ENCODE data around the gene ARMCX2. TPM values are rescaled to one million over a fixed set of nuclear protein-coding genes. Genes with fewer than 3 reads are reported as not detected.
A peak's percentile ranks its signal among the peaks of the same experiment; 100 is the strongest.
"Not testable (repeated sequence)": the region's sequence is repeated elsewhere in the genome, so short reads cannot be mapped to it uniquely, and the experiment has no call there.

ARMCX2 gene
- total RNA-seq, 4 donors from 2014 or later, result 3.3 to 5.9 (median 5.5) TPM

- DNase-seq (no peak), ATAC-seq (no peak)
- H3K27ac ChIP-seq, result no peak overlapping the region
- no peaks in the 10 kb centered on the region for H3K9me3 ChIP-seq
- H3K4me1 ChIP-seq, result no peaks in the 10 kb centered on the region
- H3K27me3 ChIP-seq, result no peaks in the 10 kb centered on the region
- intact Hi-C loops (cut with DNase I; ENCODE audit: low total_unique reads), result no loop called here
- in situ Hi-C loops (cut with MboI; ENCODE audit: low sequenced_read_pairs in 4 of 4), result no loop called here
- no peak overlapping the region for H3K4me3 ChIP-seq
- no peak for TF ChIP-seq POLR2A (IDR thresholded peaks at IDR 0.05)
- TF ChIP-seq CTCF (IDR thresholded peaks at IDR 0.05 in 4 of 5, conservative IDR thresholded peaks at IDR 0.05 in 1 of 5), result no peak
- H3K36me3 ChIP-seq, result no peaks in the 10 kb centered on the region
These were observed 4.1 kb downstream of the ARMCX2 start for GRCh38 chrX:101655534-101655933.

- H3K4me3 ChIP-seq; intact Hi-C loops (cut with DNase I; ENCODE audit: low total_unique reads); H3K9me3 ChIP-seq; in situ Hi-C loops (cut with MboI; ENCODE audit: low sequenced_read_pairs in 4 of 4); H3K27me3 ChIP-seq; ATAC-seq; H3K27ac ChIP-seq; H3K4me1 ChIP-seq; DNase-seq; H3K36me3 ChIP-seq: not testable (repeated sequence)
These were observed 11.9 kb downstream of the ARMCX2 start for GRCh38 chrX:101647716-101648115.

GRCh38 chrX:101642093-101642492, 17.6 kb downstream of the ARMCX2 start:
- Histone ChIP-seq H3K27me3 (no peaks in the 10 kb centered on the region), H3K4me3 (no peak overlapping the region), H3K4me1 (no peaks in the 10 kb centered on the region), H3K36me3 (no peaks in the 10 kb centered on the region), H3K27ac (no peak overlapping the region), H3K9me3 (no peaks in the 10 kb centered on the region)
- ATAC-seq (no peak), DNase-seq (no peak)
- TF ChIP-seq CTCF (IDR thresholded peaks at IDR 0.05 in 4 of 5, conservative IDR thresholded peaks at IDR 0.05 in 1 of 5), result no peak
- no peak for TF ChIP-seq POLR2A (IDR thresholded peaks at IDR 0.05)
- intact Hi-C loops (cut with DNase I; ENCODE audit: low total_unique reads), result no loop called here
- in situ Hi-C loops (cut with MboI; ENCODE audit: low sequenced_read_pairs in 4 of 4), result no loop called here

- in situ Hi-C loops (cut with MboI; ENCODE audit: low sequenced_read_pairs in 4 of 4) (no loop called here), intact Hi-C loops (cut with DNase I; ENCODE audit: low total_unique reads) (no loop called here)
- H3K36me3 ChIP-seq, result no peaks in the 10 kb centered on the region
- H3K4me1 ChIP-seq, result no peaks in the 10 kb centered on the region
- no peaks in the 10 kb centered on the region for H3K27me3 ChIP-seq
- TF ChIP-seq CTCF (IDR thresholded peaks at IDR 0.05 in 4 of 5, conservative IDR thresholded peaks at IDR 0.05 in 1 of 5), result no peak
- no peak for TF ChIP-seq POLR2A (IDR thresholded peaks at IDR 0.05)
- no peaks in the 10 kb centered on the region for H3K9me3 ChIP-seq
- no peak overlapping the region for H3K27ac ChIP-seq
- no peak for ATAC-seq
- DNase-seq, result no peak
- no peak overlapping the region for H3K4me3 ChIP-seq
These were observed 20.1 kb downstream of the ARMCX2 start for GRCh38 chrX:101639583-101639982.

- Histone ChIP-seq H3K27ac (peak overlapping the region; percentile 35 to 82 (median 62)), H3K36me3 (no peaks in the 10 kb centered on the region), H3K4me3 (no peak overlapping the region), H3K4me1 (peaks cover 3 to 6% of the 10 kb centered on the region in 2 donors), H3K27me3 (no peaks in the 10 kb centered on the region), H3K9me3 (no peaks in the 10 kb centered on the region)
- intact Hi-C loops (cut with DNase I; ENCODE audit: low total_unique reads), result loop anchor here (5.0 kb wide), 1 partner anchor 212 kb away; the partner anchor contains the start of genes GLA and HNRNPH2
- DNase-seq (peak in 1 of 2 donors; percentile 39), ATAC-seq (peak; percentile 39 to 56)
- TF ChIP-seq POLR2A (IDR thresholded peaks at IDR 0.05), result no peak
- TF ChIP-seq CTCF (IDR thresholded peaks at IDR 0.05 in 4 of 5, conservative IDR thresholded peaks at IDR 0.05 in 1 of 5), result no peak
- in situ Hi-C loops (cut with MboI; ENCODE audit: low sequenced_read_pairs in 4 of 4), result no loop called here
These were observed 40.3 kb downstream of the ARMCX2 start for GRCh38 chrX:101619364-101619763.

Data from gastrocnemius medialis (tissue), 4 donors.